NCI-H2029 (cell line): ENCODE measurements around the gene NHSL1.

Experiments used
- DNase-seq: peaks from one replicate; lab custom pipeline; 2025; lab: John Stamatoyannopoulos, UW

The NHSL1 gene

GRCh38 chr6:138372711-138373463, 126.4 kb downstream of the NHSL1 start:
- DNase-seq, result no peak
